Measurements from ENCODE around the gene LHPP. TPM values are rescaled to one million over a fixed set of nuclear protein-coding genes. Genes with fewer than 3 reads are reported as not detected.

The LHPP gene
- total and polyA plus RNA-seq, 2 donors (not counting 1 experiment from before 2014, with no cell fraction given), result 10.2 to 15.6 TPM

GRCh38 chr10:124496150-124496549 lies 34.5 kb downstream of the LHPP start:
- Histone ChIP-seq H3K9me3 (ENCODE audit: control insufficient read depth, insufficient read depth, low read depth, low read length) (no peaks in the 10 kb centered on the region), H3K27me3 (ENCODE audit: control insufficient read depth, insufficient read depth, low read length) (no peaks in the 10 kb centered on the region), H3K79me2 (ENCODE audit: control insufficient read depth, insufficient read depth, low read length) (no peaks in the 10 kb centered on the region), H3K36me3 (ENCODE audit: control insufficient read depth, insufficient read depth, low read length) (no peaks in the 10 kb centered on the region), H2AFZ (ENCODE audit: low read length) (no peak overlapping the region), H4K20me1 (ENCODE audit: control insufficient read depth, extremely low read depth, insufficient read depth, low read length) (no peaks in the 10 kb centered on the region), H3K4me1 (ENCODE audit: control insufficient read depth, extremely low read depth, insufficient read depth, low read length) (no peaks in the 10 kb centered on the region), H3K9ac (ENCODE audit: insufficient read depth, low read length) (no peak overlapping the region), H3K4me3 (replicated peaks in 1 of 4; ENCODE audit: control extremely low read depth in 1 of 4, insufficient read depth in 1 of 4, low read depth in 3 of 4, low read length in 4 of 4) (no peak overlapping the region), H3K27ac (ENCODE audit: insufficient read depth, low read length) (no peak overlapping the region), H3K4me2 (ENCODE audit: extremely low read depth, insufficient read depth, low read length) (no peak overlapping the region)
- no peak for TF ChIP-seq EZH2 (IDR thresholded peaks at IDR 0.05; ENCODE audit: low read length, missing control alignments)
- no peak for TF ChIP-seq CTCF (conservative IDR thresholded peaks at IDR 0.05 in 1 of 2, IDR thresholded peaks at IDR 0.05 in 1 of 2; ENCODE audit: low read depth in 1 of 2, low read length in 2 of 2)
- DNase-seq (ENCODE audit: low read depth in 2 of 2), result no peak

GRCh38 chr10:124496620-124497019 lies 35.0 kb downstream of the LHPP start:
- TF ChIP-seq EZH2 (IDR thresholded peaks at IDR 0.05; ENCODE audit: low read length, missing control alignments), result no peak
- no peak for TF ChIP-seq CTCF (conservative IDR thresholded peaks at IDR 0.05 in 1 of 2, IDR thresholded peaks at IDR 0.05 in 1 of 2; ENCODE audit: low read depth in 1 of 2, low read length in 2 of 2)
- H3K79me2 ChIP-seq (ENCODE audit: control insufficient read depth, insufficient read depth, low read length), result no peaks in the 10 kb centered on the region
- H3K9ac ChIP-seq (ENCODE audit: insufficient read depth, low read length), result no peak overlapping the region
- no peaks in the 10 kb centered on the region for H3K36me3 ChIP-seq (ENCODE audit: control insufficient read depth, insufficient read depth, low read length)
- H3K27ac ChIP-seq (ENCODE audit: insufficient read depth, low read length), result no peak overlapping the region
- H2AFZ ChIP-seq (ENCODE audit: low read length), result no peak overlapping the region
- no peaks in the 10 kb centered on the region for H3K4me1 ChIP-seq (ENCODE audit: control insufficient read depth, extremely low read depth, insufficient read depth, low read length)
- H3K4me3 ChIP-seq (replicated peaks in 1 of 4; ENCODE audit: control extremely low read depth in 1 of 4, insufficient read depth in 1 of 4, low read depth in 3 of 4, low read length in 4 of 4), result no peak overlapping the region
- no peaks in the 10 kb centered on the region for H3K27me3 ChIP-seq (ENCODE audit: control insufficient read depth, insufficient read depth, low read length)
- no peak overlapping the region for H3K4me2 ChIP-seq (ENCODE audit: extremely low read depth, insufficient read depth, low read length)
- DNase-seq (ENCODE audit: low read depth in 2 of 2), result no peak
- no peaks in the 10 kb centered on the region for H3K9me3 ChIP-seq (ENCODE audit: control insufficient read depth, insufficient read depth, low read depth, low read length)
- no peaks in the 10 kb centered on the region for H4K20me1 ChIP-seq (ENCODE audit: control insufficient read depth, extremely low read depth, insufficient read depth, low read length)

GRCh38 chr10:124497196-124497881 lies 35.7 kb downstream of the LHPP start:
- Histone ChIP-seq H3K27ac (ENCODE audit: insufficient read depth, low read length) (no peak overlapping the region), H3K4me3 (replicated peaks in 1 of 4; ENCODE audit: control extremely low read depth in 1 of 4, insufficient read depth in 1 of 4, low read depth in 3 of 4, low read length in 4 of 4) (no peak overlapping the region), H4K20me1 (ENCODE audit: control insufficient read depth, extremely low read depth, insufficient read depth, low read length) (no peaks in the 10 kb centered on the region), H3K27me3 (ENCODE audit: control insufficient read depth, insufficient read depth, low read length) (no peaks in the 10 kb centered on the region), H3K4me2 (ENCODE audit: extremely low read depth, insufficient read depth, low read length) (no peak overlapping the region), H3K36me3 (ENCODE audit: control insufficient read depth, insufficient read depth, low read length) (no peaks in the 10 kb centered on the region), H2AFZ (ENCODE audit: low read length) (no peak overlapping the region), H3K9me3 (ENCODE audit: control insufficient read depth, insufficient read depth, low read depth, low read length) (no peaks in the 10 kb centered on the region), H3K79me2 (ENCODE audit: control insufficient read depth, insufficient read depth, low read length) (no peaks in the 10 kb centered on the region), H3K4me1 (ENCODE audit: control insufficient read depth, extremely low read depth, insufficient read depth, low read length) (no peaks in the 10 kb centered on the region), H3K9ac (ENCODE audit: insufficient read depth, low read length) (no peak overlapping the region)
- no peak for TF ChIP-seq EZH2 (IDR thresholded peaks at IDR 0.05; ENCODE audit: low read length, missing control alignments)
- no peak for TF ChIP-seq CTCF (conservative IDR thresholded peaks at IDR 0.05 in 1 of 2, IDR thresholded peaks at IDR 0.05 in 1 of 2; ENCODE audit: low read depth in 1 of 2, low read length in 2 of 2)
- DNase-seq (ENCODE audit: low read depth in 2 of 2), result no peak
